ENCODE measurements around the gene NOL6.

DNA sequence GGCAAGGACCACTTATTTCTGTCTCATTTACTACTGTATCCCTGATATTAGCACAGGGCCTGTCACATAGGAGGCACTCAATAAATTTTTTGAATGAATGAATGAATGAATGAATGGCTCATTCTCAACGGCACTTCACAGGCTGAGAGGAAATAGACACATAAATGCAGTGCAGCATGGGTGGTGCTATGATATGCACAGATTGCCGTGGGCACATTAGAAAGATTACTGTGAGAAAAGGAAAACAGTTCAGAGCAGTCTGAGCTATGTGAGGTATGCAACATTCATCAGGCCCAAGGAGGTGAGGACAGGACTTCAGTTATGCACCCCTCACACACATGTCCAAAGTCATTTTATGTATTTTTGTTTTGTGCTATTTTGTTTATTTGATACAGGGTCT lies 6.4 kb upstream of the NOL6 start:
- TF ChIP-seq CTCF (IDR thresholded peaks at IDR 0.05; ENCODE audit: low read depth, low read length, poor library complexity, severe bottlenecking) = no peak
- no peak for TF ChIP-seq EZH2phosphoT487 (IDR thresholded peaks at IDR 0.05; ENCODE audit: borderline replicate concordance, low read length)

Data from DOHH2 (cell line).